ENCODE measurements around the gene DBH.

DBH gene

GRCh38 chr9:133683586-133684120, 47.5 kb downstream of the DBH start:
- in situ Hi-C loops (cut with HindIII; ENCODE audit: low sequenced_read_pairs), result no loop called here
- DNase-seq (ENCODE audit: low read depth), result no peak
- TF ChIP-seq CTCF (IDR thresholded peaks at IDR 0.05; ENCODE audit: low read depth, low read length, missing control alignments), result no peak
- no peak overlapping the region for H3K4me3 ChIP-seq (ENCODE audit: low read depth, low read length)

DNA sequence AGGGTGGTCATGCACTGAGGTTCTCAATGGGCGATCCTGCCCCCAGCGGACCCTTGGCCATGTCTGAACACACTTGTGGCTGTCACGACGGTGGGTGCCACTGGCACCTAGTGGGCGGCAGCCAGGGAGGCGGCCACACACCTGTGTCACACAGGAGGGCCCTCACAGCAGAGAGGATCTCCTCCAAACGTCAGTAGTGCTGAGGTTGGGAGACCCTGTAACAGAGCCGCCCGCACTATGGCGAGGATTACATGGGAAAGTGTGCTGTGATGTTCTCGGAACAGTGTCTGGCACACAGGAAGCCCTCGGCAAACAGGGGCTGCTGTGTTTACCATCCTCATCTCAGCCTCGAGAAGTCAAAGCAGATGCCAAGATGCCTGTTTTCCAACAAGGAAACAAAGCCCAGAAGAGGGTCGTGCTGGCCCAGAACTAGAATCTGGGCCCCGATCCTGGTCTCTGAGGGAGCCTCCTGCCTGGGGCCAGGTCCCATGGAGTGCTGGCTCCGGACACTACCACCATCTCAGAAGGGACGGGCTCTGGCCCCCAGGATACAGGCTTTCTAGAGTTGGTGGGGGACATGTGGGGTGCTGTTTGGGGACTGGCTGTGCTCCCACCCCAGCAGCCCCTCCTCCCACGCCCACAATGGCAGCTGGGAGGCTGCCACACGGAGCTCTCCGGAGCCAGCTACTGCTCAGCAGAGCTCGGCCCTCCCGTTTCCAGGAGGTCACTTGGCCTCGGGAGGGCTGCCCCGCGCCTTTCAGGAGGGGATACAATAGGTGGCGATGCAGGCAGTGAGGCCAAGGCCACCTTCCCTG, 48.2 kb downstream of the DBH start:
- in situ Hi-C loops (cut with HindIII; ENCODE audit: low sequenced_read_pairs), result no loop called here
- no peak for DNase-seq (ENCODE audit: low read depth)
- no peak for TF ChIP-seq CTCF (IDR thresholded peaks at IDR 0.05; ENCODE audit: low read depth, low read length, missing control alignments)
- H3K4me3 ChIP-seq (ENCODE audit: low read depth, low read length), result no peak overlapping the region

DNA sequence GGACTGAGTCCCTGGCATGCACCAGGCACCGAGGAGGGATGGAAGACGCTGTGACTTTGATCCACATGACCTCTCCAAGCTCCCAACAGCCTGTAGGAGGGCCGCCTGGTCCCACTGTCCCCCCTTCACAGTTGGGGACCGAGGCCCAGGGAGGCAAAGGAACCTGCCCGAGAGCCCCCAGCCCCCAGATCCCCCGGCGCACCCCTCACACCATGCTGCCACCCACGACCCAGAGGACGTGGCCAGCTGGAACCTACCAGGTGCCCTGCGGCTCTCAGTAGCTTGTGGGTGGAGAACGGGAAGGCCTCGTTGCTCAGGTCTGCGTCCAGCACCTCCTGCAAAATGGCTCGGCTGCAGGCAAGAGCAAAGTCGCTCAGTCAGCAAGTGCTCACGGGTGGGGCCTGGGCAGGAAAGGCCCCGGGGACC, 48.8 kb downstream of the DBH start:
- no peak for DNase-seq (ENCODE audit: low read depth)
- in situ Hi-C loops (cut with HindIII; ENCODE audit: low sequenced_read_pairs), result no loop called here
- TF ChIP-seq CTCF (IDR thresholded peaks at IDR 0.05; ENCODE audit: low read depth, low read length, missing control alignments), result no peak
- H3K4me3 ChIP-seq (ENCODE audit: low read depth, low read length), result no peak overlapping the region

DNA sequence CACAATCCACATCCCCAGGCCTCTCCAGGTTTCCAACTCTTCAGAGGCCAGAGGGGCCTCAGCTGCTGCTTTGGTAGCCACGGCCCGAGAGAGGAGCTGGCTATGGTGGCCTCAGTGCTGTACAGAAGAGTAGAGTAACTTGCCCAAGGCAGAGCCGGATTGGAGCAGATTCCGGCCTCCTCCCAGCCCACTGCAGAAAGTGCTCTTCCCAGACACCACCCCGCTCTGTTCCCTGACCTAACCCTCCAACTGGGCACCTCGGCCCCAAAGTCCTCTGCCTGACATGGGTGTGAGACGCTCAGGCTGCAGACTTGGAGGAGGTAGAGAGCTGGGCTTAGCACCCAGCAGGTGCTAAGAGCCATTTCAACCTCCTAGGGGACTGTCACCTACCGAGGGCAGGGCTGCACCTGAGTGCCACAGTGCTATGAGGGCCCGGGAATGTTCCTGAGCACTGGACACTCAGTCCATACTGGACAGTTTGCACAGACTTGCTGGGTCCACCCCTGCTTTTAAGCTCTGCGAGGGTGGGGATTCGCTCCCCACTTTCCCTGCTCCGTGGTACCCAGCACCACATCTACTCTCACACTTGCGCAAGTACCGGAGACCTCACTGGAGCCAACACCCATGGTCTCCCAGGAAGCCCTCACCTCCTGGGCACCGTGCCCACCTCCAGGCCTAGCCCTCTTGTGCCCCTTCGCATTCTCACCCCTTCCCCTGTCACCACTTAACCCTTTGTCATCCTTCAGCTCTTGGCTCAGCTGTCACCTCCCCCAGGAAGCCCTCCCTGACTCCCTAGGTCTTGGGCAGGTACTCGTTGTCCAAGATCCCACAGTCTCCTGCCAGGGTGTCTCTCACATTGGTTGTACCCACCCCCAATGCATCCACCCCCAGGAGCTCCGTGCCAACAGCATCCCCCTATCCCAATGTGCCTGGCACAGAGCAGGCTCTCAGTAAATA, 49.8 kb downstream of the DBH start:
- H3K4me3 ChIP-seq (ENCODE audit: low read depth, low read length), result no peak overlapping the region
- in situ Hi-C loops (cut with HindIII; ENCODE audit: low sequenced_read_pairs), result no loop called here
- DNase-seq (ENCODE audit: low read depth), result no peak
- TF ChIP-seq CTCF (IDR thresholded peaks at IDR 0.05; ENCODE audit: low read depth, low read length, missing control alignments), result no peak

GRCh38 chr9:133686642-133687575, 50.7 kb downstream of the DBH start:
- TF ChIP-seq CTCF (IDR thresholded peaks at IDR 0.05; ENCODE audit: low read depth, low read length, missing control alignments), result no peak
- no peak for DNase-seq (ENCODE audit: low read depth)
- H3K4me3 ChIP-seq (ENCODE audit: low read depth, low read length), result no peak overlapping the region
- in situ Hi-C loops (cut with HindIII; ENCODE audit: low sequenced_read_pairs), result no loop called here

Measured in astrocyte of the cerebellum (primary cell).